ENCODE measurements around the gene CSAG3. TPM values are rescaled to one million over a fixed set of nuclear protein-coding genes. Genes with fewer than 3 reads are reported as not detected.

The CSAG3 gene
- total RNA-seq, 2 experiments from 2014 or later = not detected

DNA sequence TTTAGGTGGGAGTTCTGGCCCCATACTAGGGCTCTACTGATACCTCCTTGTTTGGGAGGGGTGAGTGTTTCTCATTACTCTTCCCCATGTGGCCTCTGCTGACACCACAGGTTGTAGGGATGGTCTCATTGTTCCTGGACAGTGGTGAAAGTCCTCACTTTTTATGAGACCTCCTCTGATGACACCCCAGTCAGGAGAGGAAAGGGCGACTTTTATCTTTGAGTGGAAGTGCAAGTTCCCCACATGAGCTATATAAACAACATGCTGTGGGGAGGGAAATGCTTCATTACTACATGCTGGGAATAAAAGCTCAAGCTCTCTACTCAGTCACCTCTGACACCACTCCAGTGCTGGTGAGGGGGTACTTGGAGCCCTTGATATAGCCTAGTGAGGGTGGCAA lies 39.9 kb downstream of the CSAG3 start:
- Histone ChIP-seq H3K27ac (ENCODE audit: low read depth, low read length, poor library complexity, severe bottlenecking) (no peak overlapping the region), H3K9me2 (ENCODE audit: insufficient read depth, low read length) (no peaks in the 10 kb centered on the region), H3K9me3 (ENCODE audit: low read length) (no peaks in the 10 kb centered on the region), H3K79me2 (ENCODE audit: insufficient read depth, low read depth, low read length) (no peaks in the 10 kb centered on the region), H4K20me1 (ENCODE audit: insufficient read depth, low read length) (no peaks in the 10 kb centered on the region), H3K4me2 (ENCODE audit: low read length) (no peak overlapping the region), H3K4me1 (ENCODE audit: insufficient read depth, low read length, poor library complexity, severe bottlenecking) (no peaks in the 10 kb centered on the region), H3K36me3 (ENCODE audit: insufficient read depth, low read length) (no peaks in the 10 kb centered on the region), H2AFZ (ENCODE audit: low read length) (no peak overlapping the region), H3K4me3 (ENCODE audit: low read depth, low read length, poor library complexity, severe bottlenecking) (no peak overlapping the region)
- ChIA-PET POLR2A (no interaction called here), CTCF (ENCODE audit: unreplicated experiment) (no interaction called here)
- intact Hi-C loops (cut with micrococcal nuclease; ENCODE audit: unreplicated experiment) = no loop called here
- no TSS peak for BruUV-seq (replicated peaks)
- DNase-seq (ENCODE audit: low spot score) = no peak
- TF ChIP-seq EZH2phosphoT487 (IDR thresholded peaks at IDR 0.05; ENCODE audit: borderline replicate concordance, low read depth, low read length) = no peak

DNA sequence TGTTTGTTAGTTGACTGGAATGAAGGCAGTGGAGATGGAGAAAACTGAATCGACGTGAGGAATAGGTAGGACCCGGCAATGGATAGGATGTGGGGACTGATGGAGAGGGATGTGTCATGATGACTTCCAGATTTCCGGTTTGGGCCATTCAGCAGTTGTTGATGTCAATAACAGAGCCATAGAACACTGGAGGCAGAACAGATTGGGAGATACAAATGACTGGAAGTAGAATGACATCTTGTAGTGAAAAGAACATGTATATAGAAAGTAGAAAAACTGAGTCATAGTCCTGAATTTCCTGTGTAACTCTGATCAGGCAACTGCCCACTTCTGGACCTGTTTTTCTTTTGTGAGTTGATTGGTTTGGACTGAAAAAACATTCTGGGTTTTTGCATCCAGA lies 47.0 kb downstream of the CSAG3 start:
- Histone ChIP-seq H3K79me2 (ENCODE audit: insufficient read depth, low read depth, low read length) (no peaks in the 10 kb centered on the region), H3K36me3 (ENCODE audit: insufficient read depth, low read length) (no peaks in the 10 kb centered on the region), H3K9me2 (ENCODE audit: insufficient read depth, low read length) (no peaks in the 10 kb centered on the region), H3K9me3 (ENCODE audit: low read length) (no peaks in the 10 kb centered on the region), H3K4me3 (ENCODE audit: low read depth, low read length, poor library complexity, severe bottlenecking) (no peak overlapping the region), H3K27ac (ENCODE audit: low read depth, low read length, poor library complexity, severe bottlenecking) (no peak overlapping the region), H4K20me1 (ENCODE audit: insufficient read depth, low read length) (no peaks in the 10 kb centered on the region), H3K4me1 (ENCODE audit: insufficient read depth, low read length, poor library complexity, severe bottlenecking) (no peaks in the 10 kb centered on the region), H3K4me2 (ENCODE audit: low read length) (no peak overlapping the region), H2AFZ (ENCODE audit: low read length) (no peak overlapping the region)
- BruUV-seq (replicated peaks) = no TSS peak
- POLR2A ChIA-PET = no interaction called here
- DNase-seq (ENCODE audit: low spot score) = no peak
- intact Hi-C loops (cut with micrococcal nuclease; ENCODE audit: unreplicated experiment) = no loop called here
- TF ChIP-seq, protein P1, sequence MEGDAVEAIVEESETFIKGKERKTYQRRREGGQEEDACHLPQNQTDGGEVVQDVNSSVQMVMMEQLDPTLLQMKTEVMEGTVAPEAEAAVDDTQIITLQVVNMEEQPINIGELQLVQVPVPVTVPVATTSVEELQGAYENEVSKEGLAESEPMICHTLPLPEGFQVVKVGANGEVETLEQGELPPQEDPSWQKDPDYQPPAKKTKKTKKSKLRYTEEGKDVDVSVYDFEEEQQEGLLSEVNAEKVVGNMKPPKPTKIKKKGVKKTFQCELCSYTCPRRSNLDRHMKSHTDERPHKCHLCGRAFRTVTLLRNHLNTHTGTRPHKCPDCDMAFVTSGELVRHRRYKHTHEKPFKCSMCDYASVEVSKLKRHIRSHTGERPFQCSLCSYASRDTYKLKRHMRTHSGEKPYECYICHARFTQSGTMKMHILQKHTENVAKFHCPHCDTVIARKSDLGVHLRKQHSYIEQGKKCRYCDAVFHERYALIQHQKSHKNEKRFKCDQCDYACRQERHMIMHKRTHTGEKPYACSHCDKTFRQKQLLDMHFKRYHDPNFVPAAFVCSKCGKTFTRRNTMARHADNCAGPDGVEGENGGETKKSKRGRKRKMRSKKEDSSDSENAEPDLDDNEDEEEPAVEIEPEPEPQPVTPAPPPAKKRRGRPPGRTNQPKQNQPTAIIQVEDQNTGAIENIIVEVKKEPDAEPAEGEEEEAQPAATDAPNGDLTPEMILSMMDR (conservative IDR thresholded peaks at IDR 0.05; ENCODE audit: low read length) = no peak
- TF ChIP-seq EZH2phosphoT487 (IDR thresholded peaks at IDR 0.05; ENCODE audit: borderline replicate concordance, low read depth, low read length) = no peak
- CTCF ChIA-PET (ENCODE audit: unreplicated experiment) = no interaction called here

Other genes starting within 250 kb of the CSAG3 start
- gene GABRQ, start 121.3 kb upstream of the CSAG3 start, total RNA-seq (2014; rRNA removed; shearing (Covaris generic)) = not detected in 2 replicates
- gene GABRQ, start 121.3 kb upstream of the CSAG3 start, total RNA-seq (2022) = not detected in 2 replicates
- gene MAGEA3, start 60.4 kb upstream of the CSAG3 start, total RNA-seq (2014; rRNA removed; shearing (Covaris generic)) = not detected in 2 replicates
- not detected in 2 replicates for gene MAGEA3, start 60.4 kb upstream of the CSAG3 start, total RNA-seq (2022)
- not detected in 2 replicates for gene CSAG2, start 49.9 kb upstream of the CSAG3 start, total RNA-seq (2014; rRNA removed; shearing (Covaris generic))
- gene CSAG2, start 49.9 kb upstream of the CSAG3 start, total RNA-seq (2022) = not detected in 2 replicates
- gene MAGEA2B, start 44.6 kb upstream of the CSAG3 start, total RNA-seq (2014; rRNA removed; shearing (Covaris generic)) = not detected in 2 replicates
- gene MAGEA2B, start 44.6 kb upstream of the CSAG3 start, total RNA-seq (2022) = not detected in 2 replicates
- gene CSAG1, start 25.5 kb upstream of the CSAG3 start, total RNA-seq (2014; rRNA removed; shearing (Covaris generic)) = not detected in 2 replicates
- gene CSAG1, start 25.5 kb upstream of the CSAG3 start, total RNA-seq (2022) = not detected in 2 replicates
- gene MAGEA12, start 25.5 kb upstream of the CSAG3 start, total RNA-seq (2014; rRNA removed; shearing (Covaris generic)) = not detected in 2 replicates
- not detected in 2 replicates for gene MAGEA12, start 25.5 kb upstream of the CSAG3 start, total RNA-seq (2022)
- not detected in 2 replicates for gene MAGEA2, start 5.4 kb upstream of the CSAG3 start, total RNA-seq (2014; rRNA removed; shearing (Covaris generic))
- not detected in 2 replicates for gene MAGEA2, start 5.4 kb upstream of the CSAG3 start, total RNA-seq (2022)
- gene MAGEA6, start 10.5 kb downstream of the CSAG3 start, total RNA-seq (2014; rRNA removed; shearing (Covaris generic)) = not detected in 2 replicates
- gene MAGEA6, start 10.5 kb downstream of the CSAG3 start, total RNA-seq (2022) = not detected in 2 replicates
- 9.4 and 12.3 TPM in 2 replicates for gene CETN2, start 71.5 kb downstream of the CSAG3 start, total RNA-seq (2014; rRNA removed; shearing (Covaris generic))
- 13.9 and 15.6 TPM in 2 replicates for gene CETN2, start 71.5 kb downstream of the CSAG3 start, total RNA-seq (2022)
- gene NSDHL, start 71.8 kb downstream of the CSAG3 start, total RNA-seq (2014; rRNA removed; shearing (Covaris generic)) = 11.1 and 13.7 TPM in 2 replicates
- gene NSDHL, start 71.8 kb downstream of the CSAG3 start, total RNA-seq (2022) = 17.7 and 20.2 TPM in 2 replicates
- gene ZNF185, start 138.8 kb downstream of the CSAG3 start, total RNA-seq (2014; rRNA removed; shearing (Covaris generic)) = 0.73 and 1.4 TPM in 2 replicates
- gene ZNF185, start 138.8 kb downstream of the CSAG3 start, total RNA-seq (2022) = 20.7 and 21.3 TPM in 2 replicates
- gene PNMA5, start 234.9 kb downstream of the CSAG3 start, total RNA-seq (2014; rRNA removed; shearing (Covaris generic)) = not detected in 2 replicates
- not detected in 2 replicates for gene PNMA5, start 234.9 kb downstream of the CSAG3 start, total RNA-seq (2022)

Data from OCI-LY7 (cell line).